ENCODE data around the gene SERPINB11. TPM values are rescaled to one million over a fixed set of nuclear protein-coding genes. Genes with fewer than 3 reads are reported as not detected.

The SERPINB11 gene
- total and polyA plus RNA-seq, 4 donors: 0.47 TPM; not detected in 3

GRCh38 chr18:63664571-63664970 lies 38.2 kb upstream of the SERPINB11 start:
- no peak for TF ChIP-seq SP1 (IDR thresholded peaks at IDR 0.05)
- no peak for TF ChIP-seq HNF4G (IDR thresholded peaks at IDR 0.05)
- TF ChIP-seq EGR1 (IDR thresholded peaks at IDR 0.05; ENCODE audit: low read depth in 2 of 2): no peak
- TF ChIP-seq GABPA (IDR thresholded peaks at IDR 0.05 in 1 of 2, conservative IDR thresholded peaks at IDR 0.05 in 1 of 2): no peak
- TF ChIP-seq FOXA2 (IDR thresholded peaks at IDR 0.05): no peak
- TF ChIP-seq, protein P1, sequence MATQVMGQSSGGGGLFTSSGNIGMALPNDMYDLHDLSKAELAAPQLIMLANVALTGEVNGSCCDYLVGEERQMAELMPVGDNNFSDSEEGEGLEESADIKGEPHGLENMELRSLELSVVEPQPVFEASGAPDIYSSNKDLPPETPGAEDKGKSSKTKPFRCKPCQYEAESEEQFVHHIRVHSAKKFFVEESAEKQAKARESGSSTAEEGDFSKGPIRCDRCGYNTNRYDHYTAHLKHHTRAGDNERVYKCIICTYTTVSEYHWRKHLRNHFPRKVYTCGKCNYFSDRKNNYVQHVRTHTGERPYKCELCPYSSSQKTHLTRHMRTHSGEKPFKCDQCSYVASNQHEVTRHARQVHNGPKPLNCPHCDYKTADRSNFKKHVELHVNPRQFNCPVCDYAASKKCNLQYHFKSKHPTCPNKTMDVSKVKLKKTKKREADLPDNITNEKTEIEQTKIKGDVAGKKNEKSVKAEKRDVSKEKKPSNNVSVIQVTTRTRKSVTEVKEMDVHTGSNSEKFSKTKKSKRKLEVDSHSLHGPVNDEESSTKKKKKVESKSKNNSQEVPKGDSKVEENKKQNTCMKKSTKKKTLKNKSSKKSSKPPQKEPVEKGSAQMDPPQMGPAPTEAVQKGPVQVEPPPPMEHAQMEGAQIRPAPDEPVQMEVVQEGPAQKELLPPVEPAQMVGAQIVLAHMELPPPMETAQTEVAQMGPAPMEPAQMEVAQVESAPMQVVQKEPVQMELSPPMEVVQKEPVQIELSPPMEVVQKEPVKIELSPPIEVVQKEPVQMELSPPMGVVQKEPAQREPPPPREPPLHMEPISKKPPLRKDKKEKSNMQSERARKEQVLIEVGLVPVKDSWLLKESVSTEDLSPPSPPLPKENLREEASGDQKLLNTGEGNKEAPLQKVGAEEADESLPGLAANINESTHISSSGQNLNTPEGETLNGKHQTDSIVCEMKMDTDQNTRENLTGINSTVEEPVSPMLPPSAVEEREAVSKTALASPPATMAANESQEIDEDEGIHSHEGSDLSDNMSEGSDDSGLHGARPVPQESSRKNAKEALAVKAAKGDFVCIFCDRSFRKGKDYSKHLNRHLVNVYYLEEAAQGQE (IDR thresholded peaks at IDR 0.05): no peak
- TF ChIP-seq RAD21 (IDR thresholded peaks at IDR 0.05): no peak
- no peak for TF ChIP-seq ZBTB33 (IDR thresholded peaks at IDR 0.05)
- no peak for TF ChIP-seq YY1 (IDR thresholded peaks at IDR 0.05)
- TF ChIP-seq CTCF (IDR thresholded peaks at IDR 0.05; ENCODE audit: low read depth, low read length, missing input control): no peak
- TF ChIP-seq ATF3 (IDR thresholded peaks at IDR 0.05): no peak
- TF ChIP-seq FOXA1 (IDR thresholded peaks at IDR 0.05): no peak
- no peak for DNase-seq (ENCODE audit: low spot score)
- H3K4me3 ChIP-seq (ENCODE audit: low read depth in 1 of 3, low read length in 3 of 3): no peak overlapping the region
- peaks cover 0 to 3% (median 0%) of the 10 kb centered on the region in 4 donors for H3K9me3 ChIP-seq (ENCODE audit: control insufficient read depth in 4 of 4, low read length in 3 of 4)
- no peaks in the 10 kb centered on the region for H3K27me3 ChIP-seq (ENCODE audit: control insufficient read depth in 4 of 4, insufficient read depth in 4 of 4, low read length in 3 of 4)
- WGBS: 88% methylated on average over 1 of the region's 1 CpG
- H3K9ac ChIP-seq (ENCODE audit: low read depth in 1 of 2, low read length in 2 of 2): no peak overlapping the region
- no peaks in the 10 kb centered on the region for H3K36me3 ChIP-seq (ENCODE audit: control insufficient read depth in 4 of 4, insufficient read depth in 3 of 4, low read depth in 1 of 4, low read length in 3 of 4)
- no peak overlapping the region for H3K27ac ChIP-seq (ENCODE audit: low read depth in 1 of 2, low read length in 2 of 2)
- no peaks in the 10 kb centered on the region for H3K4me1 ChIP-seq (ENCODE audit: control insufficient read depth in 4 of 4, insufficient read depth in 4 of 4, low read length in 3 of 4)

DNA sequence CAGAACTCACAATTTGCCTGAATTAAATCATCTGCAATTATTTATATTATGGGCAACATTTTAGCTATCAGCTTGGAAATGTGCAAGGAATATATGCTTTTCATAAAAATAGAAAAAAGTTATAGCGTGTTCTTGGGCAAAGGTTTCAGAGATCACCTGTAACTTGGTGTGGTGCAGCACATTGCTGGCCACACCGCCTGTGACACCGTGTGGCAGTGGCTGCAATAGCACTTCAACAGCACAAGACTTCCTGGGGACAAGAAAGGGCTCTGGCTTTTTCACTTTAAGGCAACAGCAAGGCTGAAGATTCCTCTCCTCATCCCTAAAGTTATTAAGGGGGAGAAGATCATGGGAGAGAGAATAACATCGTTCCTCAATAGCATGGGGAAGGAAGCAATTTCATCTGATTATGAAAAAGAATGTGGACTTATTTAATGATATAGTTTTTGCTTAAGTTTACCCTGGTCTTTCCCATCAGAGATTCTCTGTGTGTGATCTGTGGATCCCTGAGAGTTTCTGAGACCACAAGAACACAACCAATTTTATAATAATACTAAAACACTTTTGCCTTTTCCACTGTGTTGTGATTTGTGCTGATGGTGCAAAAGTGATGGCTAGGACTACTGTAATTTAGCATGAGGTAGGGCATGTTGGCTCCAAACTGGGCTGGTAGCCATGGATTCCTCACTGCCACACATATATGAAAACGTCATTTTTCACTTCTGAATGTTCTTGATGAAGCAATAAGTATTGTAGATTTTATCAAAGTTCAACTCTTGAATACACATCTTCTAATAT lies 26.0 kb upstream of the SERPINB11 start:
- H3K4me3 ChIP-seq (ENCODE audit: low read depth in 1 of 3, low read length in 3 of 3): no peak overlapping the region
- no peak overlapping the region for H3K27ac ChIP-seq (ENCODE audit: low read depth in 1 of 2, low read length in 2 of 2)
- H3K4me1 ChIP-seq (ENCODE audit: control insufficient read depth in 4 of 4, insufficient read depth in 4 of 4, low read length in 3 of 4): peaks cover 0 to 10% (median 2%) of the 10 kb centered on the region in 4 donors
- peak; percentile 64 for TF ChIP-seq CTCF (IDR thresholded peaks at IDR 0.05; ENCODE audit: low read depth, low read length, missing input control)
- peak; percentile 72 to 81 for TF ChIP-seq RAD21 (IDR thresholded peaks at IDR 0.05)
- TF ChIP-seq RXRA (IDR thresholded peaks at IDR 0.05): no peak
- H3K9ac ChIP-seq (ENCODE audit: low read depth in 1 of 2, low read length in 2 of 2): no peak overlapping the region
- H3K27me3 ChIP-seq (ENCODE audit: control insufficient read depth in 4 of 4, insufficient read depth in 4 of 4, low read length in 3 of 4): no peaks in the 10 kb centered on the region
- 19% methylated on average over 5 of the region's 5 CpGs for WGBS
- H3K36me3 ChIP-seq (ENCODE audit: control insufficient read depth in 4 of 4, insufficient read depth in 3 of 4, low read depth in 1 of 4, low read length in 3 of 4): no peaks in the 10 kb centered on the region
- no peaks in the 10 kb centered on the region for H3K9me3 ChIP-seq (ENCODE audit: control insufficient read depth in 4 of 4, low read length in 3 of 4)
- DNase-seq (ENCODE audit: low spot score): no peak
